Progenitor cell of endocrine pancreas (in vitro differentiated cells): ENCODE data around the gene EMX1. TPM values are rescaled to one million over a fixed set of nuclear protein-coding genes. Genes with fewer than 3 reads are reported as not detected.

ENCODE experiments used
- DNase-seq: peaks from one replicate; pipeline ENCODE4 v3.0.0; 2021; ENCODE audit warnings: low spot score; ENCODE audit not compliant: unreplicated experiment
- H3K27ac Mint-ChIP-seq: 2 replicates; pipeline ENCODE4 v1.8.0; 2021; ENCODE audit warnings: mild to moderate bottlenecking, moderate library complexity, mixed read lengths
- H3K27me3 Mint-ChIP-seq: 2 replicates; pipeline ENCODE4 v1.8.0; 2021; ENCODE audit warnings: mixed read lengths
- H3K36me3 Mint-ChIP-seq: 2 replicates; pipeline ENCODE4 v1.8.0; 2022; ENCODE audit warnings: mixed read lengths; ENCODE audit not compliant: insufficient read depth
- H3K4me1 Mint-ChIP-seq: 2 replicates; pipeline ENCODE4 v1.8.0; 2021; ENCODE audit warnings: low read depth, mixed read lengths
- H3K4me3 Mint-ChIP-seq: 2 replicates; pipeline ENCODE4 v1.8.0; 2021; ENCODE audit warnings: low read depth, mild to moderate bottlenecking, moderate library complexity, mixed read lengths
- H3K9me3 Mint-ChIP-seq: 2 replicates; pipeline ENCODE4 v1.8.0; 2021; ENCODE audit warnings: low read depth, mixed read lengths
- total RNA-seq: library from RNA; stranded (reverse); gene quantifications from 2 replicates; pipeline ENCODE4 v1.2.1, GENCODE V29; 2021
- TF ChIP-seq, protein P1 (sequence below): fragments of 200-600 bp; sonication (generic); IDR thresholded peaks from one replicate; pipeline ENCODE4 v1.5.0; 2021; ENCODE audit warnings: antibody characterized with exemption, mild to moderate bottlenecking; ENCODE audit not compliant: unreplicated experiment

The EMX1 gene
- total RNA-seq, 1 donor from 2014 or later = 0.69 TPM

DNA sequence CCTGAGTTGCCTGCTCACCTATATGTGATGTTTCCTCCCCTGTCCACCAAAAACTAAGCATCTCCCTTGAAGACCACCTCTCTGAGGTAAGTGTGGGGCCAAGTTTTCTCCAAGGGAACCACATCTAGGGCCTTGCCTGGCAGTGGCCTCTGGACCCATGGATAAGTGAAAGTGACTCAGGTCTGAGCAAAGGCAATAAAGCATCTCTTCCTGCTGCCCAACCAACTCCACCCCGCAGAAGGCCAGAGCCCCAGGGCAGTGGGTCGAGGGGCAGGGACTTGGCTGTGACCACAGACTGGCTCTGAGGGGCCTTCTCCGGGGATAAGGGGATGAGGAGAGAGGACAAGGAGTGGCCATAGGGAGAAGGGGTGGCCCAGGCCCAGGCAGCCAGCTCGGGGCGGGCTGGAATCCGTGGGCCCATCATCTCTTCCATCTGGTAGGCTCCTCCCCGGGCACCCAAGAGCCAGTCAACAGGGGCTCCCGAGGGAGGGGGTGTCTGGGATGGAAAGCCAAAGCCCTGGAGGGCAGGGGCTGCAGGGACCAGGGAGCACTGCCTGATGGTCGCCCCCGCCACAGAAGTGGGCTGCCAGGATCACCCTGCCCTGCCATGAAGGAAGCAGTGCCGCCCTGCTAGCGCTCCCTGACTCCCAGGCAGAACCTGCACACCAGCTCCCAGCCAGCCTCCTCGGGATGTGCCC, 33.4 kb downstream of the EMX1 start:
- H3K36me3 Mint-ChIP-seq = no peaks in the 10 kb centered on the region
- TF ChIP-seq, protein P1, sequence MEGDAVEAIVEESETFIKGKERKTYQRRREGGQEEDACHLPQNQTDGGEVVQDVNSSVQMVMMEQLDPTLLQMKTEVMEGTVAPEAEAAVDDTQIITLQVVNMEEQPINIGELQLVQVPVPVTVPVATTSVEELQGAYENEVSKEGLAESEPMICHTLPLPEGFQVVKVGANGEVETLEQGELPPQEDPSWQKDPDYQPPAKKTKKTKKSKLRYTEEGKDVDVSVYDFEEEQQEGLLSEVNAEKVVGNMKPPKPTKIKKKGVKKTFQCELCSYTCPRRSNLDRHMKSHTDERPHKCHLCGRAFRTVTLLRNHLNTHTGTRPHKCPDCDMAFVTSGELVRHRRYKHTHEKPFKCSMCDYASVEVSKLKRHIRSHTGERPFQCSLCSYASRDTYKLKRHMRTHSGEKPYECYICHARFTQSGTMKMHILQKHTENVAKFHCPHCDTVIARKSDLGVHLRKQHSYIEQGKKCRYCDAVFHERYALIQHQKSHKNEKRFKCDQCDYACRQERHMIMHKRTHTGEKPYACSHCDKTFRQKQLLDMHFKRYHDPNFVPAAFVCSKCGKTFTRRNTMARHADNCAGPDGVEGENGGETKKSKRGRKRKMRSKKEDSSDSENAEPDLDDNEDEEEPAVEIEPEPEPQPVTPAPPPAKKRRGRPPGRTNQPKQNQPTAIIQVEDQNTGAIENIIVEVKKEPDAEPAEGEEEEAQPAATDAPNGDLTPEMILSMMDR = no peak
- no peak for DNase-seq
- no peaks in the 10 kb centered on the region for H3K9me3 Mint-ChIP-seq
- H3K27ac Mint-ChIP-seq = no peak overlapping the region
- H3K4me3 Mint-ChIP-seq = no peak overlapping the region
- no peaks in the 10 kb centered on the region for H3K27me3 Mint-ChIP-seq
- H3K4me1 Mint-ChIP-seq = peaks cover 21% of the 10 kb centered on the region

- Mint-ChIP-seq H3K4me3 (no peak overlapping the region), H3K36me3 (no peaks in the 10 kb centered on the region), H3K4me1 (peaks cover 22% of the 10 kb centered on the region)
Observed at GRCh38 chr2:72951303-72952095, 34.2 kb downstream of the EMX1 start.

GRCh38 chr2:72952110-72952823, 34.9 kb downstream of the EMX1 start:
- Mint-ChIP-seq H3K27me3 (no peaks in the 10 kb centered on the region), H3K36me3 (peaks cover 3% of the 10 kb centered on the region), H3K4me3 (no peak overlapping the region), H3K9me3 (no peaks in the 10 kb centered on the region), H3K27ac (peak overlapping the region; percentile 63), H3K4me1 (peaks cover 26% of the 10 kb centered on the region)
- TF ChIP-seq, protein P1 = no peak
- no peak for DNase-seq

More at GRCh38 chr2:72951303-72952095, 34.2 kb downstream of the EMX1 start:
- no peak for DNase-seq
- Mint-ChIP-seq H3K9me3 (no peaks in the 10 kb centered on the region), H3K27ac (peak overlapping the region; percentile 59), H3K27me3 (no peaks in the 10 kb centered on the region)
- TF ChIP-seq, protein P1 = no peak

DNA sequence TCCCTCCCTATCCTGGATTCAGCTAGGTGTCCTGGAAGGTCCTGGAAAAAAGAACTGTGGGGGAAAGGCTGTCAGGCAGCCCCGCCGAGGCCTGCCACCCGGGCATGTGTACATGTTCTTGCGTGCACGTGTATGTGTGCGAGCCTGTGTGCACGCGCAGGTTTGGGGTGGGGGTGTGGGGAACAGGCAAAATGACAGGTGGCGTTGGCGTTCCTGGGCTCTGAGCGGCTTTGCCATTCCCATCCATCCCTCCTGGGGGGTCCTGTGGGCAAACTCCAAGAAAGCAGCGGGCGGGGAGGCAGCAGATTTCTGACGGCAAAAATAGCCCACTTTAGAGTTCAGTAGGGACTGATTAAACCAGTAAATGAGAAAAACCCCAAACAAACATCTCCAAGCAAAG, 35.6 kb downstream of the EMX1 start:
- Mint-ChIP-seq H3K4me1 (peaks cover 26% of the 10 kb centered on the region), H3K36me3 (peaks cover 3% of the 10 kb centered on the region), H3K27ac (no peak overlapping the region), H3K9me3 (no peaks in the 10 kb centered on the region), H3K4me3 (no peak overlapping the region), H3K27me3 (no peaks in the 10 kb centered on the region)
- no peak for DNase-seq
- TF ChIP-seq, protein P1 = no peak

GRCh38 chr2:72953528-72953927, 36.2 kb downstream of the EMX1 start:
- no peaks in the 10 kb centered on the region for H3K9me3 Mint-ChIP-seq
- no peak for DNase-seq
- H3K4me1 Mint-ChIP-seq = peaks cover 26% of the 10 kb centered on the region
- H3K4me3 Mint-ChIP-seq = no peak overlapping the region
- TF ChIP-seq, protein P1 = no peak
- H3K36me3 Mint-ChIP-seq = peaks cover 3% of the 10 kb centered on the region
- H3K27ac Mint-ChIP-seq = no peak overlapping the region
- H3K27me3 Mint-ChIP-seq = no peaks in the 10 kb centered on the region
